Smooth muscle cell of the umbilical artery (primary cell): ENCODE data around the gene CELA2B. TPM values are rescaled to one million over a fixed set of nuclear protein-coding genes. Genes with fewer than 3 reads are reported as not detected.

Experiments
- total RNA-seq: library from RNA; depleted of rRNA; stranded (reverse); fragments of >200 nt; gene quantifications from 2 replicates; pipeline ENCODE4 v1.2.3, GENCODE V29; 2014

The CELA2B gene
- not detected in 2 replicates for total RNA-seq

DNA sequence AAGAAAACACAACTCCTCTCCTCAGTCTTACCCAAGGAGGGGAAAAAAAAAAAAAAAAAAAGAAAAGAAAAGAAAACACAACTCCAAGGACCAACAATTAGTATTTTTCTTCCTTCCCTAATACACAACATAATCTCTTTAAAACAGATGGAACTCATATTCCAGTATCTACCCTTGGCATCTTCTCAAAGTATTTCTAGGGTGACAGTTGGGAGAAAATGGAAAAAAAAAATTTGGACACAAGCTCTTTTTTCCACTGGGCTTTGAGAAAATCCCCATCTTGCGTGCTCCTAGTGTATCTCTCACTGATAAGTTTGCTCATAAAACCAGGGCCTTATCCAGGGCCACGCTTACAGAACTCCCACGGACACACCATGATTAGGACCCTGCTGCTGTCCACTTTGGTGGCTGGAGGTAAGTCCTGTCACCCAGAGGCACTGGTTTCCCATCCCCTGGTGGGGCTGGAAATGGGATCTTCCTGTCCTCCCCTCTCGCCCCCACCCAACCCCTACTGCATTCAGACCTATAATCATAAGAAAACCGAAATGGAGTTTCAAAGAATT, at the start of gene CELA2B:
Gene CELA2B, plus strand, starts transcription at position 353 of the 563 bp plus-strand sequence. Its CDS starts 22 bp downstream, at position 375.

GRCh38 chr1:15456313-15456954, 19.5 kb upstream of the CELA2B start, which contains the start of gene CELA2A:
Gene CELA2A, plus strand, starts transcription at chr1:15456732. Its CDS starts 22 bp downstream, at chr1:15456754.

GRCh38 chr1:15524021-15524282, 48.0 kb downstream of the CELA2B start, which contains the start of gene CASP9:
Gene CASP9, minus strand, starts transcription at chr1:15524215. Its CDS starts 15 bp downstream, at chr1:15524200.

GRCh38 chr1:15526490-15527339, 50.8 kb downstream of the CELA2B start, which contains the start of gene DNAJC16:
Gene DNAJC16, plus strand, starts transcription at chr1:15526848. Its CDS starts 2,258 bp downstream, at chr1:15529106.

Other genes with a start within 250 kb of the CELA2B start
- gene FHAD1, start 228.9 kb upstream of the CELA2B start, total RNA-seq: 0.42 and 0.59 TPM in 2 replicates
- 19.6 and 53.1 TPM in 2 replicates for gene EFHD2, start 66.2 kb upstream of the CELA2B start, total RNA-seq
- 0.05 TPM in 1 of 2 replicates, not detected in the other for gene CTRC, start 37.7 kb upstream of the CELA2B start, total RNA-seq
- gene CELA2A, start 19.4 kb upstream of the CELA2B start, total RNA-seq: not detected in 2 replicates
- 5.6 and 6.2 TPM in 2 replicates for gene CASP9, start 48.1 kb downstream of the CELA2B start, total RNA-seq
- gene DNAJC16, start 50.7 kb downstream of the CELA2B start, total RNA-seq: 21.7 and 25.7 TPM in 2 replicates
- 1.5 and 2.0 TPM in 2 replicates for gene AGMAT, start 108.9 kb downstream of the CELA2B start, total RNA-seq
- 17.8 and 20.3 TPM in 2 replicates for gene DDI2, start 141.4 kb downstream of the CELA2B start, total RNA-seq
- 53.4 and 63.8 TPM in 2 replicates for gene PLEKHM2, start 208.2 kb downstream of the CELA2B start, total RNA-seq